ENCODE measurements around the gene ANKRD12.
"Not testable (repeated sequence)": the region's sequence is repeated elsewhere in the genome, so short reads cannot be mapped to it uniquely, and the experiment has no call there.

The ANKRD12 gene

GRCh38 chr18:9147440-9148202 lies 11.0 kb downstream of the ANKRD12 start:
- DNase-seq, result no peak

GRCh38 chr18:9148203-9148552 lies 11.6 kb downstream of the ANKRD12 start:
- DNase-seq, result no peak

- DNase-seq, result no peak
These were observed 13.5 kb downstream of the ANKRD12 start for GRCh38 chr18:9150121-9150520.

DNA sequence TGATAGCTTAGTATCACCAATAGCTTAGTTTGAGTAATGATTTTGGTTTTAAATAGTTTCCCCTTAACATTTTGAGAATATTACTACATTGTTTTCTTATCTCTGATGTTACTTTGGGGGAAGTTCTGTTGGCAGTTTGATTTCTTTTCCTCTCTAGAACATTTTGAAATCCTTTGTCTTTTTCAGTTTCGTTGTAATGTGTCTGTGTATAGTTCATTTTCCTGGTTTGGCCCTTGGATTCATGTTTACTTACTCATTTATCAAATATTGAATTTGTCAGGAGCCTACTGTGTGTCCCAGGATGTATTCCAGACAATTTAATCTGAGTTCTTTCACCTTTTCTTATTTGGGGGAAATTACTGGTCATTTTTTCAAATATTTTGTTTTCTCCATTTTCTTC lies 16.7 kb downstream of the ANKRD12 start:
- no peak for DNase-seq

DNA sequence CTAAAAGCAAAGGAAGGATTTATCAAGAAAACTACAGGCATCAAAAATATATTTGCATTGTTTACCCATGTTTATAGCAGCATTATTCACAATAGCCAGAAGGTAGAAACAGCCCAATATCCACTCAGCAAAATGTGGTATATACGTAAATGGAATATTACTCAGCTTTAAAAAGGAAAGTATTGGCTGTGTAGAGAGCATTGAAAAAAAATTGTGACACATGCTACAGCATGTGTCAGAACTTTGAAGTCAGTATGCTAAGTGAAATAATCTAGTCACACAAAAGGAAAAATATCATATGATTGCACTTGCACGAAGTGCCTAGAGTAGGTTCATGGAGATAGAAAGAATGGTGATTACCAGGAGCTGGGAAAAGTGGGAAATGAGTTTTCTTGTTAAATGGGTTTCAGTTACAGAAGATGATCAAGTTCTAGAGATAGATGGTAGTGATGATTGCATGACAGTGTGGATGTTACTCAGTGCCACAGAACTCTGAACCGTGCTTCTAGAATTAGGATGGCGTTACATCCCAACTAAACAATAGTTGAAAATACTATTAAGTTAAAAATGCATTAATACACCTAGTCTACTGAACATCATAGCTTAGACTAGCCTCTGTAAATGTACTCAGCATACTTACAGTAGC lies 20.1 kb downstream of the ANKRD12 start:
- DNase-seq, result no peak

DNA sequence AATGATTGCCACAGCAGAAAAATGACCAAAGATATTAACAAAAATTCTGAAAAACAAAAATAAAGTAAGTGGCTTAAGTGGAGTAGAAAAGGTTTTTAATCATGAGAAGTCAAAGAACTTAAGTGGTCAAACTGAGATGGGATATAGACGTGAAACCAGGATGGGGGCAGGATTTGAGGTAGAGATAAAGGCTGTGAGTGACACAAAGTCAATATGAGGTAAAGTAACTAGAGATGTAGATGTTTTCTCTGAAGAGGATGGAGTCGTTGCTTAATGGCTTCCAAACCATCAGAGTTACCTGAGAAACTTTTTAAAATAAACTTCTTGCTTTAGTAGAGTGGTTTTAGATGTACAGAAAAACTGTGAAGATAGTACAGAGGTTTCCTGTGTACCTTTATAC lies 21.2 kb downstream of the ANKRD12 start:
- no peak for DNase-seq

- no peak for DNase-seq
These were observed 23.4 kb downstream of the ANKRD12 start for GRCh38 chr18:9160014-9160413.

- not testable (repeated sequence) for DNase-seq
These were observed 26.1 kb downstream of the ANKRD12 start for GRCh38 chr18:9162663-9163062.

- DNase-seq, result not testable (repeated sequence)
These were observed 27.6 kb downstream of the ANKRD12 start for GRCh38 chr18:9164149-9164548.

GRCh38 chr18:9165883-9166282 lies 29.3 kb downstream of the ANKRD12 start:
- not testable (repeated sequence) for DNase-seq

DNA sequence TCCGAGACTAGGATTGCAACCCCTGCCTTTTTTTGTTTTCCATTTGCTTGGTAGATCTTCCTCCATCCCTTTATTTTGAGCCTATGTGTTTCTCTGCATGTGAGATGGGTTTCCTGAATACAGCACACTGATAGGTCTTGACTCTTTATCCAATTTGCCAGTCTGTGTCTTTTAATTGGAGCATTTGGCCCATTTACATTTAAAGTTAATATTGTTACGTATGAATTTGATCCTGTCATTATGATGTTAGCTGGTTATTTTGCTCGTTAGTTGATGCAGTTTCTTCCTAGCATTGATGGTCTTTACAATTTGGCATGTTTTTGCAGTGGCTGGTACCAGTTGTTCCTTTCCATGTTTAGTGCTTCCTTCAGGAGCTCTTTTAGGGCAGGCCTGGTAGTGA lies 32.9 kb downstream of the ANKRD12 start:
- not testable (repeated sequence) for DNase-seq

DNA sequence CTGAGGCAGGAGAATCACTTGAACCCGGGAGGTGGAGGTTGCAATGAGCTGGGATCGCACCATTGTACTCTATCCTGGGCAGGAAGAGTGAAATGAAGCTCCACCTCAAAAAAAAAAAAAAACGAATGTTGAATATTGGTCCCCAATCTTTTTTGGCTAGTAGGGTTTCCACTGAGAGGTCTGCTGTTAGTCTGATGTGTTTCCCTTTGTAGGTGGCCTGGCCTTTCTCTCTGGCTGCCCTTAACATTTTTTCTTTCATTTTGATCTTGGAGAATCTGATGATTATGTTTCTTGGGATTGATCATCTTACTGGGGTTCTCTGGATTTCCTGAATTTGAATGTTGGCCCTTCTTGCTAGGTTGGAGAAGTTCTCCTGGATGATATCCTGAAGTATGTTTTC lies 35.3 kb downstream of the ANKRD12 start:
- not testable (repeated sequence) for DNase-seq

DNA sequence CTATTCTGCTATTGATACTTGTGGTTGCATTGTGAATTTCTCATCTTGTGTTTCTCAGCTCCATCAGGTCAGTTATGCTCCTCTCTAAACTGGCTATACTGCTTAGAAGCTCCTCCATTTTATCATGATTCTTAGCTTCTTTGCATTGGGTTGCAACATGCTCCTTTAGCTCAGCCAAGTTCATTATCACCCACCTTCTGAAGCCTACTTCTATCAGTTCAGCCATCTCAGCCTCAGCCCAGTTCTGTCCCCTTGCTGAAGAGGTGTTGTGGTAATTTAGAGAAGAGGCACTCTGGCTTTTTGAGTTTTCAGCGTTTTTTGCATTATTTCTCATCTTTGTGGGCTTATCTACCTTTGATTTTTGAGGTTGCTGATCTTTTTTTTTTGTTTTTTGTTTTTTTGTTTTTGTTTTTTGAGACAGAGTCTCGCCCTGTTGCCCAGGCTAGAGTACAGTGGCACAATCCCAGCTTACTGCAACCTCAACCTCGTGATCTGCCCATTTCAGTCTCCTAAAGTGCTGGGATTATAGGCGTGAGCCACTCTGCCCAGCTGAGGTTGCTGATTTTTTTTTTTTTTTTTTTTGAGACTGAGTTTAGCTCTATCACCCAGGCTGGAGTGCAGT lies 36.0 kb downstream of the ANKRD12 start:
- no peak for DNase-seq

- DNase-seq, result no peak
These were observed 37.2 kb downstream of the ANKRD12 start for GRCh38 chr18:9173770-9174233.

GRCh38 chr18:9174302-9174701 lies 37.7 kb downstream of the ANKRD12 start:
- DNase-seq, result no peak

DNA sequence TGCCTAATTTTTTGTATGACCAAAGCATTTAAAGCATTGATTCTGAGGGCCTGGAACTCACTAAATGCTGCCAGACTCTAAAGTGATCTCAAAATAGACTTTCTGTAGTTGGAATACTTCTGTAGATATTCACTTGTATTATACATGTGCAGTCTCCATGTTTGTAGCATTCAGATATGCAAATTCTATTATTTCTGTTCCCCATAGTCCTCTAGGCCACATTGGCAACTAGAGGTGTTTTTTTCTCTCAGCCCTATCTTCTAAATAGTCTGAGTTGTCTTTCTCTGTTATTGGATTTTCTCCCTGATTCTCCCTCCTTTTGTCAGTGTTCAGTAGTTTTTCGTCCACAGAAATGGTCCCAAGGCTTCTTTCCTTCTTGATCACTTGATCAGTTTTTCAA lies 38.5 kb downstream of the ANKRD12 start:
- DNase-seq, result no peak

DNA sequence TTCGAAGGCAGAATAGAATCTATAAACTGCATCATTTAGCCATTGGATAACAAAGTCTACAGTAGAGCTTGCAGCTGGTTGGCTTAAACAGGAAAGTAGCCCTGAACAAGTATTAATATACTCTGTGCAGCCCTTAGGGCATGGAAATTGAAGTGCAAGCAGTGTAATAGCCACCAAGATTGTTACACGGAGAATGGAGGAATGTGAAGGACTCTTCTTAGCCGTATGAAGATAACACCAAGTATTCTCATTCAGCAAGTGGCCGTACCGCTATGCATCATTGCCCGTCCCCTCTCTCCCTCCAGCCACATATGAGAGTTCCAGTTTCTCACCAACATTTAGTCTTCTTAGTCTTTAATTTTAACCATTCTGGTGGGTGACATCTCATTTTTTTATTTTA lies 40.5 kb downstream of the ANKRD12 start:
- DNase-seq, result no peak

DNA sequence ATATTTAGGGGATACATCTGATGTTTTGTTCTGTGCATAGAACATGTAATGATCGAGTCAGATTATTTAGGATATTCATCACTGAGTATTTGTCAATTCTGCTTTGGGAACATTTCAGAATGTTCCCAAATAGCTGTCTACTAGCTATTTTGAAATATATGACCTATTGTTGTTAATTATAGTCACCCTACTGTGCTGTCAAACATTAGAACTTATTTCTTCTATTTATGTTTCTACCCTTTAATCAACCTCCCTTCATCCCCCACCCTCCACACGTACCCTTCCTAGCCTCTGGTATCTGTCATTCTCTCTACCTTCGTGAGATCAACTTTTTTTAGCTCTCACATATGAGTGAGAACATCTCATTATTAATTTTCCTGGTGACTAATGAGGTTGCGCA lies 40.9 kb downstream of the ANKRD12 start:
- DNase-seq, result no peak

DNA sequence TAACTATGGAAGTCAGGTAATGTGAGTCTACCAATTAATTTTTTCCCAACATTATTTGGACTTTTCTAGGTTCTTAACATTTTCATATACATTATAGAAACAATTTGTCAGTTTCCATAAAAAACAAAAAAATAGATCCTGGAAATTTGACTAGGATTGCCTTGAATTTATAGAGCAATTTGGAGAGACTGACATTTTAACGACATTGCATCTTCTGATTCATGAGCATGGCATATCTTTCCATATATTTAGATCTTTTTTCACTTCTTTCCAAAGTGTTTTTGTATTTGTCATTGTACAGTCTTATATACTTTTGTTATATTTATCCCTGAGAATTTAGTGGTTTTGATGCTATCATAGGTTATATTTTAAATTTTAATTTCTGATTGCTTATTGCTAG lies 42.0 kb downstream of the ANKRD12 start:
- no peak for DNase-seq

GRCh38 chr18:9181275-9181674 lies 44.7 kb downstream of the ANKRD12 start:
- DNase-seq, result no peak

- no peak for DNase-seq
These were observed 46.3 kb downstream of the ANKRD12 start for GRCh38 chr18:9182852-9183399.

DNA sequence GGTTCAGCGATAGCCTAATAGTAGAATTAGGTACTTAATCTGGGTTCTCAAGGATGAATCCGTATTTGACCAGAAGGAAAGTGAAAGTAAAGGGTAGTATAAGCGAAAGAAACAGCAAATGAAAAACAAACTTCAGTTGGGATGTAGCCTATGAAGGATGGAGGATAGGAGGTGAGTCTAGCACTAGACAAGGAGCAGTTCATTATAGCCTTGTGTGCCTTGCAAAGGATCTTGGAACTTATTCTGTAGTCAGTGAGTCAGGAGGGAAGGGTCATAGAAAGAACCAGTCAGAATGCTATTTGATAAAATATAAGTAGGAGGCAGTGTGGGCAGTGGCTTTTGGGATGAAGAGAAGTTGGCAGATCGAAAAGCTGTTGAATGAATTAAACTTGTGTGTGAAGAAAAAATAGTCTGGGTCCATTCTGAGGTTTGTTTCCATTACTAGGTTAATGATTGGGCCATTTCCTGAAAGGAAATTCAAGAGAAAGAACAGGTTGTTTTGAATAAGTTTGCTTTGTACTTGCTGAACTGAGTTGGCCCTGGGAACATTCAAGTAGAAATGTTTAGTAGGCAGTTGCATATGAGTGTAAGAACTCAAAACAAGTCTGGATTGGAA lies 48.5 kb downstream of the ANKRD12 start:
- no peak for DNase-seq
